WTC11 (cell line): ENCODE results near the gene CNTNAP5.

Experiments
- OVOL2 ChIP-seq: fragments of 250-450 bp; sonication (Bioruptor Pico); IDR thresholded peaks from 2 replicates; pipeline ENCODE4 v1.9.0; 2021; ENCODE audit warnings: mild to moderate bottlenecking, borderline replicate concordance
- PRRX2 ChIP-seq: fragments of 250-450 bp; sonication (Bioruptor Pico); IDR thresholded peaks from 2 replicates; pipeline ENCODE4 v1.8.0; 2021; ENCODE audit warnings: mild to moderate bottlenecking
- TF ChIP-seq, protein P1 (sequence below): sonication (generic); formaldehyde crosslinking; IDR thresholded peaks from 2 replicates; pipeline ENCODE4 v1.8.1; 2023; ENCODE audit warnings: mild to moderate bottlenecking, missing genetic modification reagents

DNA sequence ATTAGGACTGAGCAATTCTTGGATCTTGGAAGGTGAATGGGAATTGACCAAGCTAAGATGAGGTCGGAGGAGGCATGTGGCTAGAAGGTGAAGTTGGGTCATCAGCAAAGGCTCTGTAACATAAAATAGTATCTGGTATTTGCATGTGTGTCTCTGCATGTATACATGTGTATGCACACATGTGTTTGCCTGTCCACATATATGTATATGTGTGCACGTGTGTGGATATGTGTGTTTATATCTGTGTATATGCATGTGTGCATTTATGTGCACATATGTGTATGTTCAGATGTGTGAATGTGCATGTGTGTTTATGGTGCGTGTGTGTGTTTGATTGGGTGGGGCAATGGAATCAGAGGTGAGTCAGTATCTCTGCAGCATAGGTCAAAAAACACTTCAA is 664.3 kb downstream of the CNTNAP5 start:
- TF ChIP-seq OVOL2 (CRISPR knock-in tag), result no peak
- no peak for TF ChIP-seq PRRX2 (CRISPR knock-in tag)
- TF ChIP-seq, protein P1, sequence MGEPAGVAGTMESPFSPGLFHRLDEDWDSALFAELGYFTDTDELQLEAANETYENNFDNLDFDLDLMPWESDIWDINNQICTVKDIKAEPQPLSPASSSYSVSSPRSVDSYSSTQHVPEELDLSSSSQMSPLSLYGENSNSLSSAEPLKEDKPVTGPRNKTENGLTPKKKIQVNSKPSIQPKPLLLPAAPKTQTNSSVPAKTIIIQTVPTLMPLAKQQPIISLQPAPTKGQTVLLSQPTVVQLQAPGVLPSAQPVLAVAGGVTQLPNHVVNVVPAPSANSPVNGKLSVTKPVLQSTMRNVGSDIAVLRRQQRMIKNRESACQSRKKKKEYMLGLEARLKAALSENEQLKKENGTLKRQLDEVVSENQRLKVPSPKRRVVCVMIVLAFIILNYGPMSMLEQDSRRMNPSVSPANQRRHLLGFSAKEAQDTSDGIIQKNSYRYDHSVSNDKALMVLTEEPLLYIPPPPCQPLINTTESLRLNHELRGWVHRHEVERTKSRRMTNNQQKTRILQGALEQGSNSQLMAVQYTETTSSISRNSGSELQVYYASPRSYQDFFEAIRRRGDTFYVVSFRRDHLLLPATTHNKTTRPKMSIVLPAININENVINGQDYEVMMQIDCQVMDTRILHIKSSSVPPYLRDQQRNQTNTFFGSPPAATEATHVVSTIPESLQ, result no peak
